ENCODE measurements around the gene MFGE8.

MFGE8 gene, protein sequence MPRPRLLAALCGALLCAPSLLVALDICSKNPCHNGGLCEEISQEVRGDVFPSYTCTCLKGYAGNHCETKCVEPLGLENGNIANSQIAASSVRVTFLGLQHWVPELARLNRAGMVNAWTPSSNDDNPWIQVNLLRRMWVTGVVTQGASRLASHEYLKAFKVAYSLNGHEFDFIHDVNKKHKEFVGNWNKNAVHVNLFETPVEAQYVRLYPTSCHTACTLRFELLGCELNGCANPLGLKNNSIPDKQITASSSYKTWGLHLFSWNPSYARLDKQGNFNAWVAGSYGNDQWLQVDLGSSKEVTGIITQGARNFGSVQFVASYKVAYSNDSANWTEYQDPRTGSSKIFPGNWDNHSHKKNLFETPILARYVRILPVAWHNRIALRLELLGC

GRCh38 chr15:88913017-88913849 lies at the start of gene MFGE8:
Gene MFGE8 (minus strand): TSS chr15:88913379. CDS start chr15:88913319, 60 bp downstream.
- CTCF ChIA-PET = interaction anchor here (0.6 kb wide), 1 partner anchor 1372 kb away, joined by 3 read pairs; no protein-coding TSS in a partner anchor

GRCh38 chr15:88959445-88959844 lies 46.3 kb upstream of the MFGE8 start:
- CTCF ChIA-PET = no interaction called here
- POLR2A ChIA-PET (ENCODE audit: low non-redundant PET) = no interaction called here
- TF ChIP-seq, protein P1, sequence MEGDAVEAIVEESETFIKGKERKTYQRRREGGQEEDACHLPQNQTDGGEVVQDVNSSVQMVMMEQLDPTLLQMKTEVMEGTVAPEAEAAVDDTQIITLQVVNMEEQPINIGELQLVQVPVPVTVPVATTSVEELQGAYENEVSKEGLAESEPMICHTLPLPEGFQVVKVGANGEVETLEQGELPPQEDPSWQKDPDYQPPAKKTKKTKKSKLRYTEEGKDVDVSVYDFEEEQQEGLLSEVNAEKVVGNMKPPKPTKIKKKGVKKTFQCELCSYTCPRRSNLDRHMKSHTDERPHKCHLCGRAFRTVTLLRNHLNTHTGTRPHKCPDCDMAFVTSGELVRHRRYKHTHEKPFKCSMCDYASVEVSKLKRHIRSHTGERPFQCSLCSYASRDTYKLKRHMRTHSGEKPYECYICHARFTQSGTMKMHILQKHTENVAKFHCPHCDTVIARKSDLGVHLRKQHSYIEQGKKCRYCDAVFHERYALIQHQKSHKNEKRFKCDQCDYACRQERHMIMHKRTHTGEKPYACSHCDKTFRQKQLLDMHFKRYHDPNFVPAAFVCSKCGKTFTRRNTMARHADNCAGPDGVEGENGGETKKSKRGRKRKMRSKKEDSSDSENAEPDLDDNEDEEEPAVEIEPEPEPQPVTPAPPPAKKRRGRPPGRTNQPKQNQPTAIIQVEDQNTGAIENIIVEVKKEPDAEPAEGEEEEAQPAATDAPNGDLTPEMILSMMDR (conservative IDR thresholded peaks at IDR 0.05; ENCODE audit: low read depth) = no peak
- DNase-seq (ENCODE audit: low spot score) = no peak
- no peak overlapping the region for H3K27ac ChIP-seq

More at GRCh38 chr15:88913017-88913849, at the start of gene MFGE8:
- TF ChIP-seq, protein P1 (conservative IDR thresholded peaks at IDR 0.05; ENCODE audit: low read depth) = no peak
- DNase-seq (ENCODE audit: low spot score) = peak; percentile 82
- POLR2A ChIA-PET (ENCODE audit: low non-redundant PET) = no interaction called here
- H3K27ac ChIP-seq = peak within 1 kb of the TSS; percentile 99

GRCh38 chr15:88956906-88957305 lies 43.7 kb upstream of the MFGE8 start:
- H3K27ac ChIP-seq = no peak overlapping the region
- ChIA-PET CTCF (no interaction called here), POLR2A (ENCODE audit: low non-redundant PET) (no interaction called here)
- TF ChIP-seq, protein P1 (conservative IDR thresholded peaks at IDR 0.05; ENCODE audit: low read depth) = no peak
- DNase-seq (ENCODE audit: low spot score) = no peak

DNA sequence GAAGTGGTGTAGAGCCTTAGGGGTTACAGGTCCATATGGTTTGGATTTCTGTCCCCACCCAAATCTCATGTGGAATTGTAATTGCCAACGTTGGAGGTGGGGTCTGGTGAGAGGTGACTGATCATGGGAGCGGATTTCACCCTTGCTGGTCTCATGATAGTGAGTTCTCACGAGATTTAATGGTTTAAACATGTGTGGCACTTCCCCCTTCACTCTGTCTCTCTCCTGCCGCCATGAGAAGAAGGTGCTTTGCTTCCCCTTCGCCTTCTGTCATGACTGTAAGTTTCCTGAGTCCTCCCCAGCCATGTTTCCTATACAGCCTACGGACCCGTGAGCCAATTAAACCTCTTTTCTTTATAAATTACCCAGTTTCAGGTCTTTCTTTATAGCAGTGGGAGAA lies 43.1 kb upstream of the MFGE8 start:
- ChIA-PET CTCF (no interaction called here), POLR2A (ENCODE audit: low non-redundant PET) (no interaction called here)
- no peak overlapping the region for H3K27ac ChIP-seq
- DNase-seq (ENCODE audit: low spot score) = no peak
- TF ChIP-seq, protein P1 (conservative IDR thresholded peaks at IDR 0.05; ENCODE audit: low read depth) = no peak

DNA sequence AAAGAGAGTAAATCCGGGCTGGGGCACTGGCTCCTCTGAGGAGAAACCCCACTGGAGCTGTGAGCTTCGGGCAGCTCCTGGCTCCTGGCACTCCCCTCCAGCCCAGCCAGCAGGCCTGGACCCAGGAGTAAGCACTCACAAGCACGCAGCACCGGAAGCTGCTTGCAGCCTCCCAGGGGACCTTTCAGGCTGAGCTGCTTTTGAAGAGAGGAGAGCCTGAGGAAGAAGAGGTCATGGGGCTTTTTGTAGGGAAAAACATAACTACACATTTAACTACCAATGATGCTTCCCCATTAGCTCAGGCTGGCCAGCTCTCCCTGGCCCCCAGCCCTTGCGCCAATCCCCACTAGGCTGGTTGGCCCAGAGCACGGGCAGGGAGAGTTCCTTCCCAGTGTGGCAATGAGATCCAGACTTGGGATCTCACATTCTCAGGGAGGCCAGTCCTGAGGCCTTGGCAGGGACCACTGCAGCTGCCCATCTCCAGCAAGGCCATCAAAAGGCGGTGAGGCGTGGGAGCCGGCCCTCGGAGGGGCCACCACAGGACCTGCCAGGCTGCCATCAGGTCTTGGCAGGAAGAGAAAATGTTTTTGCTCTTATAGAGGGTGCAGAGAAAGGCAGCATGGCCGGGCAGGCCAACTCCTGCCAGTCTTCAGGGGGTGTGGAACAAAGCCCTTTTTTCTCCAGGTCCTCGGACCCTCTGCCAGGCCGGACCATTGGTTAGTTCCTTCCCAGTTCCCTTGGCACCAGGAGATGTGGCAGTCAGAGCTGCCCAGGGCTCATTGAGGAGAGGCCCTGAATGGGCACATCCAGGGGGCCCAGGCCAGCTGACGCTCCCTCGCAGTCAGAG lies 41.5 kb upstream of the MFGE8 start:
- ChIA-PET POLR2A (ENCODE audit: low non-redundant PET) (no interaction called here), CTCF (no interaction called here)
- TF ChIP-seq, protein P1 (conservative IDR thresholded peaks at IDR 0.05; ENCODE audit: low read depth) = no peak
- H3K27ac ChIP-seq = no peak overlapping the region
- no peak for DNase-seq (ENCODE audit: low spot score)

Measured in RWPE1 (cell line).